Measurements from ENCODE around the gene RSKR. TPM values are rescaled to one million over a fixed set of nuclear protein-coding genes. Genes with fewer than 3 reads are reported as not detected.
"Not testable (repeated sequence)": the region's sequence is repeated elsewhere in the genome, so short reads cannot be mapped to it uniquely, and the experiment has no call there.

RSKR gene
- total RNA-seq, 1 donor from 2014 or later: 16.5 TPM

DNA sequence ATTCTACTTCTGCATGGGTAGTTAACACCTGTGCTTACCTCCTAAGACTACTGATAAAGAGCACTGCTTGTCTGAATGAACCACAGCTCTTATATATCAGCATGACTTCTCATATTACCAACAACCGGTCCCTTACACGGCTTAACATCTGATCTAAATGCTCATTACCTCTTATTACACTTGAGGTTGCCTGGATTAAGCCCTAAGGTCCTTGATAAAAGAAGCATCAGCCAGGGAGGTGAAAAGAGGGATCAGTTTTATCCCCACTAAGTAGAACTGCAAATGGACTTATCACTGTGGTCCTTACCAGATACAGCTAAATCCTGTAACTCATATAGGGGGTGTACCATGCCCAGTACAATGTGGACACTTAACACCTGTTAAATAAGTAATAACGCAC, 8.2 kb upstream of the RSKR start:
- no peak for DNase-seq

DNA sequence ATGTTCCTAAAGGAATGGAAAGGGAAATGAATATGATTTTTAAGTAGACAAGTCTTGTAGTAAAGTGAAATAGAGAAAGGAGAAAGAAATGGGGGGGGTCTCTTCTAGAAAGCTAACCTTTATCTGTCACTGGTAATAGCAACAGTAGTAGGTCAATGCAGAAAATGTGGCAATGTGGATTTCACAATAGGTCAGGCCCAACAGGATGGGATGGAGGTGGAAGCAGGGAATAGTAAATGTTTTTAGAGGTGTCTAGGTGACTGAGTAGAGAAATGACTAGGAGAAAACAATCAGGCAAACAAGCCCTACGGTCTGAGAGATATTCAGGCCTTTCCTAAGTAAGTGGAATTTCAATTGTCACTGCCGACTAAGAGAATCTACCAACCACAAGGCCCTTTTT, 6.0 kb upstream of the RSKR start:
- no peak for DNase-seq

- no peak for DNase-seq
Observed at GRCh38 chr17:28618464-28618863, 4.5 kb upstream of the RSKR start.

GRCh38 chr17:28616281-28616680, 2.3 kb upstream of the RSKR start:
- no peak for DNase-seq

DNA sequence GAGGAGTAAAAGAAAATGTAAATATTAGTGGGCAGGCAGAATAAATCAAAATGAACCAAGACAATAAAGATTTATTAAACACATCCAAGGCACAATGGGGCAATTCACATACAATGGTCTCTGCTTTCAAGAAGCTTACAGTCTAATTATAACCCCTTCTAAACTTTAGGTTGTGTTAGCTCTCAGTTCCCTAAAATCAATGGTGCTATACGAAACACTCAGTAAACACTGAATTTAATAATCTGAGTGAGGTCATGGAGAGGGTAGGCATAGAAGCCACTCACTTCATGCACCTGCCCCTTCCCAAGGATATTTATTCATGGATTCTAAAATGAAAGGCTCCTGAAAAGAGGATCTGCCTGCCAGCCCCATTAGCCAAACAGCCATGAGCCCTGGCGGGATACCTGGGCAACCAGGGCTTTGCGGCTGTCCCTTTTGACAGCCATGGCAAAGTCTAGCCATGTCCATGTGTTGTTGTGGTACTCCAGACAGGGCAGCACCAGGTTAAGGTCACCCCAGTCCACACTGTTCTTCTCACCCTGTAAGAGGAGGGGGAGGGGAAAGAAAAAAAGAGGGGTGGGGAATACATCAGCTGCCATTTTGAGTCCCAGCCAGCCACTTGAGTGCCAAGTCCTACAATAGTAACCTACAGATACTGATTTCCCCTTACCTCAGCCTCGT, 1.4 kb upstream of the RSKR start:
- DNase-seq: no peak

GRCh38 chr17:28612936-28613872, 781 bp downstream of the RSKR start:
- no peak for DNase-seq

GRCh38 chr17:28612531-28612930, 1.5 kb downstream of the RSKR start:
- DNase-seq: no peak

GRCh38 chr17:28610376-28610775, 3.6 kb downstream of the RSKR start:
- DNase-seq: no peak

- not testable (repeated sequence) for DNase-seq
Observed at GRCh38 chr17:28604031-28604430, 10.0 kb downstream of the RSKR start.

- peak; percentile 63 for DNase-seq
Observed at GRCh38 chr17:28599311-28600184, 14.4 kb downstream of the RSKR start.

DNA sequence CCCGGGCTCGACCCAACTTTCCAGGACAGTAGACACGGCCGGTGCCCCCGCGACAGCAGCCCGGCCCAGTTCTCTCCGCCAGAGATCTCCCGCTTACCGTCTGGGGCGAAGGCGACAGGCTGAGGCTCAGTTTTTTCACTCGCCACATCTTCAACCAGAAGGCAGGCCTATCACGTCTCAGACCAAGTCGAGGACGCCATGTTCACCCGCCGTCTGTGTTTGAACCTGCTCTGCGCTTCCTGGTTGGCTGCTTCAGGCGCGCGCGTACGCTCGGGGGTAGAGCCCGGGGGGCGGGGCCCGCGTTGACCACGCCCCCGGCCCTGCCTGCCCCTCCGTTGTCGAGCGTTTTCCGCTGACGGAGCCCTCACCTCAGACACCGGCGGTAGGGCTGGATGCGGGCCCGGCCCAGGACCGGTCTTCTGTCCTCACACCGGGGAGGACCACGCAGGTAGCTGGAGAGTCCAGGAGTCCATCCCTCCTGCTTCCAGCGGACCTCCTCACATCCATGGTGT, 15.1 kb downstream of the RSKR start, which contains the start of gene SPAG5:
TSS of gene SPAG5 (minus strand) at position 227 of the 512 bp plus-strand sequence. CDS start at position 148, 79 bp downstream.
- peak; percentile 78 for DNase-seq

GRCh38 chr17:28598389-28598788, 15.6 kb downstream of the RSKR start:
- no peak for DNase-seq

DNA sequence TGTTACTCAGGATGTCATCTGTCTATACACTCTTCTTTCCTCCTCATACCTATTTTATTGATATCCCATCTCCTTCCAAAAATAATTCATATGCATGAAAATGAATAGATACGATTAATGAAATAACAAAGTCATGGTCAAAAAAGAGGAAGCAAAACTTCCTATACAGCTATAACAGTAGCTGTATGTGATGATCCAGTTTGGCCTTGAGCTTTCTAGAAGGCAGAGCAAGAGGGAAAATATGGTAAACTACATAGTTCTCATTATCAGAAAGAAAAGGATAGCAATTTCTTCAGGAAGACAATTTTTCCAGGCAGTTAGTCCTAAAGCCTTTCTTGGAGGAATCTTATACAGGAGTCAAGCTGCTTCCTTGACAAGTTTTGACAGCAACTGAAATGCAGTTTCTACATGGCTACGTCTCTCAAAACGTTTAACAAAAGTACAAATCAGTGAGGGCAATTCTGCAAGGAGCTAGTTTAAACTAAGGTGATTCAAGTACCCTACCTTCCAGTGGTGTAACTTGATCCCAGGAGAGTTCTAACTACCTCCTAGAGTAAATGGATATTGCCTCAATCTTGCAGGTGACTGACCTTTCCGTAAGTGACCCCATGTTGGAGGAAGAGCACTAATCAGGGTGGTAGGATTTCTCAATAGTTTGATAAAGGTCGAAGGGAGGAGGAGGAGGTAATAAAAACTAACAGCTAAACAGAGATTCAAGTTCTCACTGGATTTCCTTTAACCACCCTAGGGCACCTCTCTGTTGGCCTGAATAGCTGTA, 16.2 kb downstream of the RSKR start:
- DNase-seq: no peak

- no peak for DNase-seq
Observed at GRCh38 chr17:28592260-28592659, 21.7 kb downstream of the RSKR start.

DNA sequence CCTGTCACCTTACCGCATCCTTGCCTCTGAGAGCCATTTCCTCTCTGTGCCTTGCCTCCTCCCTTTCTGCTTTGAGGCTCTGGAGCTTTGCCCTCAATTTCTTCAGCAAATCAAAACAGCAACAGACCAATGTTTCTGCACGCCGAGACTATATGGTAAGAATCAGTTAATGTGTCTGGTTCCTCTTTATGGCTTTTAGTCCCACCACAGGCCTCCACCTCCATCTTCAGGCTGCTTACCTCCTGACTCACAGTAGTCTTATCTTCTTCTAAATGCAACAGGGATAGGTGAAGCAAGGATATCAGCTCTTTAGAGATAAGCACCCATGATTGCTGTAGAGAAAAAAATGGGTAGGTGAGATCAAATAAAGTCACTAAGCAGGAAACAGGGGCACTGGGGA, 28.1 kb downstream of the RSKR start:
- no peak for DNase-seq

DNA sequence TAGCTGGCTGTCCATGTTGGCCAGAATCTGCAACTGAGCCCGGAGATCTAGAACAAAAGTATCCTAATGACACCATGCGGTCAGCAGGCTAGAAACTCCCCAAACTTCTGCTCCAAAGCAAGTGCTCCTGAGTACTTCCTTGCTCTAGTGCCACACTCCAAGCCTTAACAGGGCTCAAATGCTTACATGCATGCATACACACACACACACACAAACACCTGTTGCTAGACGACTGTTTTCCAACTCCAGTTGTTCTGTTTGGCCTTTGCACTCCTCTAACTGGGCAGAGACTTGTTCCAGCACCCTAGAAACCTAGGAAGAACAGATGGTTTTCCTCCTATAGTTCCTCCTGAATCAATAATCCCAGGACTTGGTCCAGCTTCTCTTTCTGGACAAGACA, 29.6 kb downstream of the RSKR start:
- DNase-seq: no peak

DNA sequence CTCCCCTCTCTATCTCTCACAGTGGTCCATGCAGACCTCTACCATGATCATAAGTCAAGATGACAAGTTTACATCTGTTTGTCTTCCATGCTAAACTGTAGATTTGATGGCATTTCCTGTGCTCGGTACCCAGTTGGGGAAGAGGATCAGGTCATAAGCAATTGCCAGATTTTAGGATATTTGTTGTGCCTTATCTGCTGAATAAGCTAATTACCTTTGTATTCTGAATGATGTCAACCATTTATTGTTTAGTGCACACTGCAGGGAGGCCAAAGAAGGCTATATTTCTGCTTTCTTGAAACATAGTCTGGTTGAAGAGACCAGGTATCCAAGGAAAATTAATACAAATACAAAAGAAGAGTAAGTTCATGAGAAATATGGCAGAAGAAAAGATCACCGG, 31.5 kb downstream of the RSKR start:
- DNase-seq: no peak

DNA sequence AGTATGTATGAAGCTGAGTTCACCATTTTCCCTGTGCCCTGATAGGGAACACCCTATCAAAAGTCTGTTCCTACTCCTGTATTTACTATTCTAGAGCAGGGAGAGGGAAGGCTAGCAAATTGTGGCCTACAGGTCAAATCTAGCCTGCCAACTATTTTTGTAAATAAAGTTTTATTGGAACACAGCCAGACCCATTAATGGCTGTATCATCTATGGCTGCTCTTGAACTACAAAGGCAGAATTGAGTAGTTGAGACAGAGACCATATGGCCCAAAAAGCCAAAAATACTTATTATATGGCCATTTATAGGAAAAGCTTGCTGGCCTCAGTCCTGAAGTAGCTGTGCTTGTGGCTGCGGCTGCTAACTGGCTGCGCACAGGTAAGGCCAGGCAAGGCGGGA, 33.0 kb downstream of the RSKR start:
- DNase-seq: no peak

DNA sequence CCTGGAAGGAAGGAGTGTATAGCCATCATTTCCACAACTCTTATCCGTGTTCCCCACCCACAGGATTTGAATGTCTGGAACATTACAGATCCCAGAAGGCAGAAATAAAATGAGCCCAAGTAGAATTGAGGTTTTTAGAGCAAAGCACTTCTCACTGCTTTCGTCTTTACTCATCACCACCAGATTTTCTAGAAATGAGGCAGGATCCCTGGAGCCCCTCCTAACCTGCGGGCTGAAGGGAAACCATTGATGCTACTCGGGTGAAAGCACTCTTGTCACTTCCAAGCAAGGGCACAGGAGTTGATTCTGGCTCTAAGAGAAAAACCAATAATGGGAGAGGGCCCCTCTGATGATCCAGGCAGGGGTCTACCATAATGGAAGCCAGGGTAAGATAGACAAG, 34.5 kb downstream of the RSKR start:
- no peak for DNase-seq

DNA sequence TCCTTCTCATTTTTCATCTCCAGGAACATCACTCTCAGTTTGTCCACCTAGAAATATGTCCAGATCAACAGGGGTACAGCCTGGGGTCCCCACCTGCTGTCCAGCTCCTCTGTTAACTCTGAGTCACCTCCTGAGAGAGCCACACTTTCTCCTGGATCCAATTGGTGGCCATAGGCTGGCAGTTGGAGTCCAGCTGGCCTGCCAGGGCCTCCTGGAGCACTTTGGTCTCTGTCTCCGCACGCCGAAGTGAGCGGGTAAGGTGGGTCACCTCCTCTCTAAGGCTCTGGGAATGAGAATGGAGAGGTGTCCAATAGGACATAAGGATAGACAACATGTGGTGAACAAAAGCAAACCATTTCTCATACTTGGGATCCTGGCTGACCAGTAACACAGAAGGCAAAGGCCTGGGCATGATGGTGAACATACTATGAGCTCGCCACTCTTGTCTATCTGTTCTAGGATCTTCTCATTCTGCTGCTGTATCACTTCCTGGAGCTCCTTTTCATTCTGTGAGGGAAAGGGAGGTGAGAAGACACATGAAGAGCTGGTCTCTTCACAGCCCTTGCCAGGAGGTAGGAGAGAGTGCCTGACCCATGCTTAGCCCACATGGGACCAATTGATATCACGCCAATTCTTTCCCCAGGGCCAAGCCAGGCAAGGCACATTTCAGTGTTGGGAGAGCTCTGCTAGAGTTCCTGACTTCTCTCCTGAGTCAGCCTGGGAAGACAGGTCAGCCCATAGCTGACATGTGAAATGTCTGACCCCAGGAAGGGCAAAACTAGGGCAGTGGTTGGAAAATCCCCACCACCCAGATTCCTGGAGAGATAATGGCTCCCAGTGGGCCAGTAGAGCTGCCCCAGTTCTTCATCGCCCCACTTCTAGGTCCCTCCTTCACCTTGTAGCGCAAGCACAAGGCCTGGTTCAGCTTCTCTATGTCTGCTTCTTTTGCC, 35.5 kb downstream of the RSKR start:
- no peak for DNase-seq
